ENCODE results near the gene EIF5.
"Not testable (repeated sequence)": the region's sequence is repeated elsewhere in the genome, so short reads cannot be mapped to it uniquely, and the experiment has no call there.

EIF5 gene

DNA sequence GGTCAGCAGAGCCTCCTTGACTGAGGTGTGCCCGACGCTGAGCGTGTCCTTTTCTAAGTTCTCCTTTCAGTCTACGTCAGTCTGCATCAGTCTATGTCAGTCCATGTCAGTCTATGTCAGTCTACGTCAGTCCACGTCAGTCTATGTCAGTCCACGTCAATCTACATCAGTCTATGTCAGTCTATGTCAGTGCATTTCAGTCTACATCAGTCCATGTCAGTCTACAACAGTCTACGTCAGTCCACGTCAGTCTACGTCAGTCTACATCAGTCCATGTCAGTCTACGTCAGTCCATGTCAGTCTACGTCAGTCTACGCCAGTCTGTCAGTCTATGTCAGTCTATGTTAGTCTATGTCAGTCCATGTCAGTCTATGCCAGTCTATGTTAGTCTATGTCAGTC lies 15.9 kb downstream of the EIF5 start:
- no peak for TF ChIP-seq Cebpa-rat (IDR thresholded peaks at IDR 0.05)
- H3K9ac ChIP-seq, result no peak overlapping the region
- H3K27me3 ChIP-seq, result no peaks in the 10 kb centered on the region
- 0 out of 20 replicates have a peak, but pooled peaks cover 0 to 5% (median 0%) of the 10 kb centered on the region in 10 experiments for H3K4me1 ChIP-seq
- peaks cover 0 to 15% (median 5%) of the 10 kb centered on the region in 11 experiments; a peak in 8 of 22 replicates for H4K20me1 ChIP-seq
- H3K4me3 ChIP-seq, result no peak overlapping the region
- peaks cover 0 to 4% (median 3%) of the 10 kb centered on the region in 11 experiments; a peak in 9 of 22 replicates for H3K36me3 ChIP-seq
- H3K4me2 ChIP-seq, result no peak overlapping the region
- H3K9me3 ChIP-seq (replicated peaks in 1 of 11), result peaks cover 0 to 17% (median 0%) of the 10 kb centered on the region in 11 experiments; a peak in 4 of 22 replicates
- H3K27ac ChIP-seq, result no peak overlapping the region

DNA sequence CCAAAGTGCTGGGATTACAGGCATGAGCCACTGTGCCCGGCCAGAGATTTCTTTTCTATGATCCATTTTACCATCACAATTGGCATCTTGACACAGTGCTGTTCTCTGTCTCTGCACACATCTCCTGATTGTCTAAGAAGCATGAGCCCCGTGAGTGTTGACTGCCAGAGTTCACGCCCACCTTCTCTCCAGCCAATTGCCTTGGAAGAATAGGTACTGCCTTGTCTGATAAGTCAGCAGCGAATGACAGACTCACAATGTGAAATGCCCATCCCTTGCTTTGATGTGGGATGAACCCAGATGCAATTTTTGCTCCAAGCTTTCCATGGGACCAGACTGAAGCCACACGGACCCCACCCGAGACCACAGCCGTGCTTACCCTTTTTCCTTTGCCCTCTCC lies 19.3 kb downstream of the EIF5 start:
- no peak for TF ChIP-seq Cebpa-rat (IDR thresholded peaks at IDR 0.05)
- H3K9me3 ChIP-seq (replicated peaks in 1 of 11), result peaks cover 0 to 17% (median 0%) of the 10 kb centered on the region in 11 experiments; a peak in 4 of 22 replicates

DNA sequence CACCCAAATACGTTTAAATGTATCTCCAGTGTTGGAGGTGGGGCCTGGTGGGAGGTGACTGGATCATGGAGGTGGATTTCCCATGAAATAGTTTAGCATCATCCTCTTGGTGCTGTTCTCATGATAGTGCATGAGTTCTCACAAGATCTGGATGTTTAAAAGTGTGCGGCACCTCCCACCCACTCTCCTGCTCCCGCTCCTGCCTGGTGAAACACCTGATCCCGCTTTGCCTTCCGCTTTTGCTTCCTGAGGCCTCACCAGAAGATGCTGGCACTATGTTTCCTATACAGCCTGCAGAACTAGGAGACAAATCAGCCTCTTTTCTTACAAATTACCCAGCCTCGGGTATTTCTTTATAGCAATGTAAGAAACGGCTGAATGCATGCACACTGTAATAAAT lies 20.1 kb downstream of the EIF5 start:
- Histone ChIP-seq H3K4me1 (peaks cover 0 to 22% (median 4%) of the 10 kb centered on the region in 10 experiments; a peak in 11 of 20 replicates), H3K9me3 (replicated peaks in 1 of 11) (peaks cover 0 to 17% (median 5%) of the 10 kb centered on the region in 11 experiments; a peak in 6 of 22 replicates), H4K20me1 (no peaks in the 10 kb centered on the region), H3K36me3 (no peaks in the 10 kb centered on the region), H3K4me3 (no peak overlapping the region), H3K27ac (no peak overlapping the region), H3K27me3 (no peaks in the 10 kb centered on the region), H3K9ac (no peak overlapping the region), H3K4me2 (no peak overlapping the region)
- TF ChIP-seq Cebpa-rat (IDR thresholded peaks at IDR 0.05), result no peak

More for the DNA sequence above, 19.3 kb downstream of the EIF5 start:
- no peak overlapping the region for H3K27ac ChIP-seq
- peaks cover 0 to 22% (median 4%) of the 10 kb centered on the region in 10 experiments; a peak in 11 of 20 replicates for H3K4me1 ChIP-seq
- no peak overlapping the region for H3K4me2 ChIP-seq
- H3K4me3 ChIP-seq, result no peak overlapping the region
- H3K36me3 ChIP-seq, result no peaks in the 10 kb centered on the region
- no peaks in the 10 kb centered on the region for H4K20me1 ChIP-seq
- no peak overlapping the region for H3K9ac ChIP-seq
- H3K27me3 ChIP-seq, result no peaks in the 10 kb centered on the region

DNA sequence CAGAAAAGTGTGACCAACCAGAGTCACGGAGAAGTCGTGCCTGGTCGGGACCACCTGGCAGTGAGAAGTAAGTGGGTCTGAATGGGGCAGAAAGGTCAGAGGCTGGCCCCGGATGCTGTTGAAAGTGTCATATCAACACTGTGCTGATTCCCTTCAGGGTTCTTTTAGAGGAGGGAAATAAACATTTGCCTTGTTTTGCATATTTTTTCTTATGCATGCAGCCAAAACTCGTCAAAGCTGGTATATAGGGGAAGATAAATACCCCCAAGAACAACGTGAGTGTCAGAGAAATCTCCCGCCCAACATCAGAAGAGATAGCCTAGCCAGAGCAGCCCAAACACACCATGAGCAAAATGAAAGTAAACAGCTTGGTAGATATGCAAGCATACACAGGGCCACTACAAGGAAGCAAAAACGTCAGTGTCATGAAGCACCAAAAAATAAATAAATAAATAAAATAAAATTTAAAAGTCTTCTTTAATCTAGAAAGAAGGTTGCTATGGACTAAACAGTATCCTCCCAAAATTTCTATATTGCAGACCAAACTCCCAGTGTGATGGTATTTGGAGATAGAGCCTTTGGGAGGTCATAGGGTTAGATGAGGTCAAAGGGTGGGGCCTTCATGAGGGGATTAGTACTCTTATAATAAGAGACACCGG lies 22.1 kb downstream of the EIF5 start:
- Histone ChIP-seq H3K4me3 (no peak overlapping the region), H3K36me3 (no peaks in the 10 kb centered on the region), H3K4me1 (peaks cover 0 to 24% (median 4%) of the 10 kb centered on the region in 10 experiments; a peak in 11 of 20 replicates), H3K27me3 (no peaks in the 10 kb centered on the region), H3K9me3 (replicated peaks in 1 of 11) (peaks cover 6 to 27% (median 17%) of the 10 kb centered on the region in 11 experiments; a peak in 19 of 22 replicates), H3K4me2 (peak overlapping the region in 5 of 11 experiments; percentile 5 to 60 (median 35); a peak in 5 of 22 replicates), H3K9ac (no peak overlapping the region), H3K27ac (no peak overlapping the region), H4K20me1 (no peaks in the 10 kb centered on the region)
- TF ChIP-seq Cebpa-rat (IDR thresholded peaks at IDR 0.05), result no peak

DNA sequence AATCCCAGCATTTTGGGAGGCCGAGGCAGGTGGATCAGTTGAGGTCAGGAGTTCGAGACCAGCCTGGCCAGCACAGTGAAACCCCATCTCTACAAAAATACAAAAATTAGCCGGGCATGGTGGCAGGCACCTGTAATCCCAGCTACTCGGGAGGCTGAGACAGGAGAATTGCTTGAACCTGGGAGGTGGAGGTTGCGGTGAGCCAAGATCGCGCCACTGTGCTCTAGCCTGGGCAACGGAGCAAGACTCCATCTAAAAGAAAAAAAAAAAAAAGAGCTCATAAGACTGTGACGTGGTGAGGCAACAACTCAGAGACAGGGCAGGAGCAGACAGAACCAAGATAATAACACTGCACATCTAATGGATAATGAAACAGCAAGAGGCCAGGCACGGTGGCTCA lies 23.5 kb downstream of the EIF5 start:
- Histone ChIP-seq H3K4me1 (peaks cover 0 to 37% (median 7%) of the 10 kb centered on the region in 10 experiments; a peak in 12 of 20 replicates), H3K9me3 (replicated peaks in 1 of 11) (peaks cover 9 to 38% (median 29%) of the 10 kb centered on the region in 11 experiments)
- not testable (repeated sequence) for H4K20me1 ChIP-seq

DNA sequence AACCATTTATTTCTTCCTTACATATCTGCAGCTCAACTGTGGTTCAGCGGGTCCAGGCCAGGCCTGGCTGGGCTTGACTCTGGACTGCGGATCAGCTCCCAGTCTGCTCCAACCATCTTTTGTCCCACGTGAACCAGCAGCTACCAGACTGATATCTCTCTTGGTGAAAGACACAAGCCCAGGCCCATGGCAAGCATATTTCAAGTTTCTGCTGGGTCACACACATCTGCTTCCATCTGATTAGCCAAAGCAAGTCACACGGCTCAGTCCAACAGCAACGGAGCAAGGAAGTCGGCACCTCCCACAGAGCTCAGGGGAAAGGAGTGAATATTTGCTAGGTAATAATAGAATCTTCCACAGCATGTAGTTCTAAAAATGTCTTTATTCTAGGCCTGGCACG lies 26.5 kb downstream of the EIF5 start:
- TF ChIP-seq Cebpa-rat (IDR thresholded peaks at IDR 0.05), result no peak
- no peak overlapping the region for H3K27ac ChIP-seq
- H3K4me1 ChIP-seq, result peaks cover 0 to 34% (median 5%) of the 10 kb centered on the region in 10 experiments; a peak in 12 of 20 replicates
- no peak overlapping the region for H3K9ac ChIP-seq
- no peak overlapping the region for H3K4me2 ChIP-seq
- peaks cover 17 to 52% (median 41%) of the 10 kb centered on the region in 11 experiments for H3K9me3 ChIP-seq (replicated peaks in 1 of 11)
- H4K20me1 ChIP-seq, result no peaks in the 10 kb centered on the region
- no peaks in the 10 kb centered on the region for H3K27me3 ChIP-seq
- H3K36me3 ChIP-seq, result peaks cover 0 to 5% (median 0%) of the 10 kb centered on the region in 11 experiments; a peak in 2 of 22 replicates
- H3K4me3 ChIP-seq, result no peak overlapping the region

More for the DNA sequence above, 23.5 kb downstream of the EIF5 start:
- not testable (repeated sequence) for H3K27ac ChIP-seq, H3K36me3 ChIP-seq, H3K9ac ChIP-seq, H3K4me3 ChIP-seq, H3K27me3 ChIP-seq
- peak overlapping the region in 2 of 11 experiments; percentile 42 to 60; a peak in 2 of 22 replicates for H3K4me2 ChIP-seq

DNA sequence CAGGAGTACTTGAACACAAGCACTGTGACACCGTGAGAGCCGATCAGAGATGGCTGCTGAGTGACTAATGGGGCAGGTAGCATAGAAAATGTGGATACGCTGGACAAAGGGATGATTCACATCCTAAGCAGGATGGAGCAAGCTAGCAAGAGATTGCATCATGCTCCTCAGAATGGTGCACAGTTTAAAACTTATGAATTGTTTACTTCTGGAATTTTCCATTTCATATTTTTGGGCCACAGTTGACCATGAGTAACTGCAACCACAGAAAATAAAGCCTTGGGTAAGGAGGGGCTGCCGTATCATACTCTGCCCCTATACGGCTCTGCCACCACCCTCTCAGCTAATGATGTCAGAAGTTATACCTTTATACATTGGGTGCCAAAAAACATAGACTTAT lies 27.8 kb downstream of the EIF5 start:
- Histone ChIP-seq H3K27me3 (no peaks in the 10 kb centered on the region), H3K27ac (peak overlapping the region in 4 of 11 experiments; percentile 6 to 62 (median 36); a peak in 7 of 22 replicates), H4K20me1 (no peaks in the 10 kb centered on the region), H3K4me3 (no peak overlapping the region), H3K4me1 (peaks cover 0 to 21% (median 2%) of the 10 kb centered on the region in 10 experiments; a peak in 11 of 20 replicates), H3K4me2 (peak overlapping the region in 4 of 11 experiments; percentile 11 to 72 (median 46); a peak in 8 of 22 replicates), H3K9me3 (replicated peaks in 1 of 11) (peaks cover 17 to 52% (median 41%) of the 10 kb centered on the region in 11 experiments), H3K9ac (no peak overlapping the region), H3K36me3 (peaks cover 0 to 5% (median 0%) of the 10 kb centered on the region in 11 experiments; a peak in 2 of 22 replicates)
- peak in 7 of 11 experiments; percentile 25 to 67 (median 55); a peak in 10 of 22 replicates for TF ChIP-seq Cebpa-rat (IDR thresholded peaks at IDR 0.05)

DNA sequence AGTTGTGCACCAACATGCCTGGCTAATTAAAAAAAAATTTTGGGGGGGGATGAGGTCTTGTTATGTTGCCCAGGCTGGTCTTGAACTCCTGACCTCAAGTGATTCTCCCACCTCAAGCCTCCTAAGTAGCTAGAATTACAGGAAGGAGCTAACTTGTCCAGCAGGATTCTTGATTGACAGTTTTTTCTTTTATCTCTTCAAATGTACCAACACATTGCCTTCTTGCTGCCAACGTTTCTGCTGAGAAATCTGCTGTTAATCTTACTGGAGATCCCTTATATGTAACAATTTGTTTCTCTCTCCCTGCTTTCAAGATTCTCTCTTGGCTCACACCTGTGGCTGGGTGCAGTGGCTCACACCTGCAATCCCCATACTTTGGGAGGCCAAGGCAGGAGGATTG lies 28.7 kb downstream of the EIF5 start:
- Histone ChIP-seq H3K4me3 (no peak overlapping the region; a peak in 1 of 20 replicates), H3K4me2 (no peak overlapping the region), H3K36me3 (peaks cover 0 to 5% (median 0%) of the 10 kb centered on the region in 11 experiments; a peak in 2 of 22 replicates), H4K20me1 (no peaks in the 10 kb centered on the region), H3K27me3 (no peaks in the 10 kb centered on the region), H3K4me1 (peaks cover 0 to 16% (median 2%) of the 10 kb centered on the region in 10 experiments; a peak in 11 of 20 replicates), H3K9ac (no peak overlapping the region), H3K9me3 (replicated peaks in 1 of 11) (peaks cover 17 to 52% (median 41%) of the 10 kb centered on the region in 11 experiments), H3K27ac (peak overlapping the region in 1 of 11 experiments; percentile 33; a peak in 2 of 22 replicates)
- no peak for TF ChIP-seq Cebpa-rat (IDR thresholded peaks at IDR 0.05)

DNA sequence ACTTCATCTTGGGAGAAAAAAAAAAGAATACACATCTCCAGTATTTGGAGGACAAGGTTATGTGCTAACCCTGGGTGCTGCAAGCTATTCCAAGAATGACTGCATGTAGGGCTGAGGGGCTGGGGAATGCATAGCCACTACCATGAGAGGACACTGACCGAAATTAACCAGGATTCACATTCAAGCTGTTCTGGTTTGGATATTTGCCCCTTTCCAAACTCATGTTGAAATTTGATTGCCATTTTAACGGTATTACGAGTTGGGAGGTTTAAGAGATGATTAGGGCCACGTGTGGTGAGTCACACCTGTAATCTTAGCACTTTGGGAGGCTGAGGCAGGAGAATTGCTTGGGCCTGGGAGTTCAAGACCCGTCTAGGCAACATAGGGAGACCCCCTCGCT lies 32.7 kb downstream of the EIF5 start:
- H3K36me3 ChIP-seq, result peaks cover 0 to 5% (median 0%) of the 10 kb centered on the region in 11 experiments; a peak in 2 of 22 replicates
- H3K9me3 ChIP-seq (replicated peaks in 1 of 11), result peaks cover 13 to 23% (median 19%) of the 10 kb centered on the region in 11 experiments
- H3K4me3 ChIP-seq, result no peak overlapping the region
- H4K20me1 ChIP-seq, result no peaks in the 10 kb centered on the region
- H3K4me2 ChIP-seq, result no peak overlapping the region
- H3K9ac ChIP-seq, result no peak overlapping the region
- no peak overlapping the region for H3K27ac ChIP-seq
- H3K4me1 ChIP-seq, result peaks cover 0 to 10% (median 2%) of the 10 kb centered on the region in 10 experiments; a peak in 10 of 20 replicates
- H3K27me3 ChIP-seq, result no peaks in the 10 kb centered on the region
- no peak for TF ChIP-seq Cebpa-rat (IDR thresholded peaks at IDR 0.05)
